GM23248 (cell line): ENCODE results near the gene XRRA1. TPM values are rescaled to one million over a fixed set of nuclear protein-coding genes. Genes with fewer than 3 reads are reported as not detected.

Experiments used
- DNase-seq: peaks from one replicate; pipeline ENCODE4 v3.0.0-alpha.2; 2015
- H2AFZ ChIP-seq: fragments of 200-600 bp; sonication (generic); 2 replicates; pipeline ENCODE4 v1.6.1; 2016; ENCODE audit warnings: antibody characterized with exemption
- H3F3A ChIP-seq: fragments of 200-600 bp; sonication (generic); 2 replicates; pipeline ENCODE4 v1.6.1; 2016; ENCODE audit warnings: mild to moderate bottlenecking, antibody characterized with exemption, mixed run types; ENCODE audit not compliant: insufficient read depth
- H3K27ac ChIP-seq: fragments of 200-600 bp; sonication (generic); 2 replicates; pipeline ENCODE4 v1.5.1; 2016; ENCODE audit warnings: mild to moderate bottlenecking
- H3K27me3 ChIP-seq: fragments of 200-600 bp; sonication (generic); replicated peaks from 2 replicates; pipeline ENCODE4 v1.6.1; 2016; ENCODE audit warnings: mild to moderate bottlenecking; ENCODE audit not compliant: insufficient read depth
- H3K36me3 ChIP-seq: fragments of 200-600 bp; sonication (generic); 2 replicates; pipeline ENCODE4 v1.6.1; 2016; ENCODE audit warnings: low read depth, mild to moderate bottlenecking
- H3K4me1 ChIP-seq: fragments of 200-600 bp; sonication (generic); 2 replicates; pipeline ENCODE4 v1.6.1; 2016; ENCODE audit warnings: mild to moderate bottlenecking; ENCODE audit not compliant: insufficient read depth
- H3K4me2 ChIP-seq: fragments of 200-600 bp; sonication (generic); one replicate; pipeline ENCODE4 v1.6.1; 2016; ENCODE audit warnings: mild to moderate bottlenecking; ENCODE audit not compliant: unreplicated experiment
- H3K4me3 ChIP-seq: fragments of 200-600 bp; sonication (generic); 2 replicates; pipeline ENCODE4 v1.5.1; 2016; ENCODE audit warnings: mild to moderate bottlenecking
- H3K79me2 ChIP-seq: fragments of 200-600 bp; sonication (generic); 2 replicates; pipeline ENCODE4 v1.6.1; 2016; ENCODE audit warnings: mild to moderate bottlenecking; ENCODE audit not compliant: insufficient read depth
- H3K9ac ChIP-seq: fragments of 200-600 bp; sonication (generic); 2 replicates; pipeline ENCODE4 v1.6.1; 2016; ENCODE audit warnings: mild to moderate bottlenecking
- H3K9me2 ChIP-seq: fragments of 200-600 bp; sonication (generic); 2 replicates; pipeline ENCODE4 v1.6.1; 2016; ENCODE audit warnings: mixed run types, mild to moderate bottlenecking, moderate library complexity; ENCODE audit not compliant: insufficient read depth
- H3K9me3 ChIP-seq: fragments of 200-600 bp; sonication (generic); one replicate; pipeline ENCODE4 v1.6.1; 2017; ENCODE audit warnings: low read depth
- H4K20me1 ChIP-seq: fragments of 200-600 bp; sonication (generic); 2 replicates; pipeline ENCODE4 v1.6.0; 2016; ENCODE audit not compliant: insufficient read depth
- EZH2 ChIP-seq: fragments of 200-600 bp; sonication (generic); IDR thresholded peaks from 2 replicates; pipeline ENCODE4 v1.6.1; 2018; ENCODE audit warnings: antibody characterized with exemption, mild to moderate bottlenecking; ENCODE audit not compliant: insufficient read depth, poor library complexity, severe bottlenecking
- EZH2phosphoT487 ChIP-seq: fragments of 200-600 bp; sonication (generic); IDR thresholded peaks from 2 replicates; pipeline ENCODE4 v1.6.1; 2018; ENCODE audit warnings: antibody characterized with exemption, moderate library complexity, mild to moderate bottlenecking, low read depth; ENCODE audit not compliant: insufficient read depth
- WGBS, 2 experiments: methylation state at CpG; one replicate each; pipeline ENCODE4 v1.1.6; 2015 to 2017; ENCODE audit warnings: low lambda C conversion rate in 2 of 2, low coverage in 1 of 2; ENCODE audit errors: missing lambda C conversion rate in 2 of 2; 5-methylcytosine and 5-hydroxymethylcytosine counted together
- in situ Hi-C: fragments of 300-500 bp; cut with MboI; formaldehyde crosslinking; loops from 2 replicates; pipeline ENCODE4 v1.15.0; 2020
- polyA plus RNA-seq: library from polyadenylated mRNA; unstranded; fragments of >200 nt; fragmentation: Nextera tagmentation; extraction: Ambion mirVana; gene quantifications from 2 replicates; pipeline ENCODE4 v1.2.1, GENCODE V29; 2016
- total RNA-seq: library from RNA; depleted of rRNA; stranded (reverse); fragments of >200 nt; shearing (Covaris generic); gene quantifications from 2 replicates; pipeline ENCODE4 v1.2.3, GENCODE V29; 2014

XRRA1 gene
- total and polyA plus RNA-seq, 2 experiments from 2014 or later = 3.2 to 7.0 TPM

- TF ChIP-seq EZH2phosphoT487 (no peak), EZH2 (no peak)
- peak; percentile 60 for DNase-seq
- H3K9me2 ChIP-seq = no peaks in the 10 kb centered on the region
- peak overlapping the region; percentile 97 for H3K4me2 ChIP-seq
- 1% methylated on average over 6 of the region's 6 CpGs for WGBS, 2 experiments
- H3K27me3 ChIP-seq = no peaks in the 10 kb centered on the region
- peak overlapping the region; percentile 98 for H2AFZ ChIP-seq
- H3K27ac ChIP-seq = peak overlapping the region; percentile 71
- H3K4me3 ChIP-seq = peak overlapping the region; percentile 97
- H3K9ac ChIP-seq = peak overlapping the region; percentile 93
- no peaks in the 10 kb centered on the region for H3K9me3 ChIP-seq
- H3K4me1 ChIP-seq = peaks cover 20% of the 10 kb centered on the region
- peaks cover 69% of the 10 kb centered on the region for H3K79me2 ChIP-seq
- H3K36me3 ChIP-seq = no peaks in the 10 kb centered on the region
- in situ Hi-C loops = no loop called here
- H3F3A ChIP-seq = peaks cover 9% of the 10 kb centered on the region
- no peaks in the 10 kb centered on the region for H4K20me1 ChIP-seq
Observed at GRCh38 chr11:74949753-74950137, 854 bp upstream of the XRRA1 start.

GRCh38 chr11:74948546-74948897 is 369 bp downstream of the XRRA1 start:
- in situ Hi-C loops = no loop called here
- Histone ChIP-seq H3K9ac (peak overlapping the region; percentile 93), H3K36me3 (no peaks in the 10 kb centered on the region)

GRCh38 chr11:74942073-74942759 is 6.7 kb downstream of the XRRA1 start:
- Histone ChIP-seq H3K27me3 (no peaks in the 10 kb centered on the region), H4K20me1 (no peaks in the 10 kb centered on the region), H3K4me2 (peak overlapping the region; percentile 76), H3K9ac (peak overlapping the region; percentile 51), H3K9me3 (no peaks in the 10 kb centered on the region), H3K79me2 (no peaks in the 10 kb centered on the region), H3K9me2 (no peaks in the 10 kb centered on the region), H3K27ac (peak overlapping the region; percentile 67), H2AFZ (0 out of 2 replicates have a peak overlapping the region, but pooled peaks have one; percentile 20), H3K4me3 (no peak overlapping the region), H3F3A (peaks cover 44% of the 10 kb centered on the region), H3K4me1 (peaks cover 38% of the 10 kb centered on the region), H3K36me3 (no peaks in the 10 kb centered on the region)
- DNase-seq = no peak
- 85% methylated on average over 5 of the region's 5 CpGs for WGBS, 2 experiments
- in situ Hi-C loops = no loop called here
- TF ChIP-seq EZH2phosphoT487 = no peak
- no peak for TF ChIP-seq EZH2

More at GRCh38 chr11:74948546-74948897, 369 bp downstream of the XRRA1 start:
- peaks cover 32% of the 10 kb centered on the region for H3K4me1 ChIP-seq
- peak overlapping the region; percentile 98 for H2AFZ ChIP-seq
- H3K27me3 ChIP-seq = no peaks in the 10 kb centered on the region
- H3K4me2 ChIP-seq = peak overlapping the region; percentile 90
- H3K9me2 ChIP-seq = no peaks in the 10 kb centered on the region
- H3K4me3 ChIP-seq = peak overlapping the region; percentile 97
- 3 to 4% methylated on average over 9 of the region's 9 CpGs for WGBS, 2 experiments
- peak; percentile 54 for DNase-seq
- no peaks in the 10 kb centered on the region for H4K20me1 ChIP-seq
- peaks cover 21% of the 10 kb centered on the region for H3F3A ChIP-seq
- peak overlapping the region; percentile 57 for H3K27ac ChIP-seq
- peaks cover 57% of the 10 kb centered on the region for H3K79me2 ChIP-seq
- TF ChIP-seq EZH2 = no peak
- TF ChIP-seq EZH2phosphoT487 = no peak
- no peaks in the 10 kb centered on the region for H3K9me3 ChIP-seq

GRCh38 chr11:74941492-74941891 is 7.4 kb downstream of the XRRA1 start:
- in situ Hi-C loops = no loop called here
- Histone ChIP-seq H3F3A (peaks cover 50% of the 10 kb centered on the region), H3K9me2 (no peaks in the 10 kb centered on the region), H3K9me3 (no peaks in the 10 kb centered on the region), H3K27me3 (no peaks in the 10 kb centered on the region), H3K4me2 (no peak overlapping the region), H3K4me3 (no peak overlapping the region), H2AFZ (no peak overlapping the region), H3K79me2 (no peaks in the 10 kb centered on the region), H3K27ac (no peak overlapping the region), H3K36me3 (no peaks in the 10 kb centered on the region), H3K9ac (no peak overlapping the region), H3K4me1 (peaks cover 39% of the 10 kb centered on the region), H4K20me1 (no peaks in the 10 kb centered on the region)
- no peak for DNase-seq
- TF ChIP-seq EZH2phosphoT487 = no peak
- no peak for TF ChIP-seq EZH2
